Left lung (tissue), 10 donors: ENCODE results near the gene PAAF1. TPM values are rescaled to one million over a fixed set of nuclear protein-coding genes. Genes with fewer than 3 reads are reported as not detected.

Source experiments
- ATAC-seq: fragments of 200-7000 bp; cut with Tn5 transposase; one replicate; pipeline ENCODE4 v1.9.1; 2020; ENCODE audit warnings: moderate library complexity
- DNase-seq, 4 donors: peaks; one replicate each; pipeline ENCODE4 v3.0.0-alpha.2; 2013 to 2020
- H3K27ac ChIP-seq, 2 donors: fragments of 200-600 bp; sonication (generic) in 1 of 2; one replicate each; pipeline versions ENCODE4 v1.5.0 to v1.8.0; 2020 to 2021
- H3K27me3 ChIP-seq, 2 donors: fragments of 200-600 bp; sonication (generic) in 1 of 2; one replicate each; pipeline versions ENCODE4 v1.5.0 to v1.8.0; 2020 to 2021
- H3K36me3 ChIP-seq, 2 donors: fragments of 200-600 bp; sonication (generic) in 1 of 2; one replicate each; pipeline versions ENCODE4 v1.5.0 to v1.8.0; 2020 to 2021
- H3K4me1 ChIP-seq, 2 donors: fragments of 200-600 bp; one replicate each; pipeline ENCODE4 v1.8.0; 2021
- H3K4me3 ChIP-seq, 2 donors: fragments of 200-600 bp; sonication (generic) in 1 of 2; one replicate each; pipeline versions ENCODE4 v1.5.0 to v1.8.0; 2020 to 2021; ENCODE audit warnings: mild to moderate bottlenecking in 1 of 2
- H3K9me3 ChIP-seq, 2 donors: fragments of 200-600 bp; sonication (generic) in 1 of 2; one replicate each; pipeline versions ENCODE4 v1.5.0 to v1.8.0; 2020 to 2021
- CTCF ChIP-seq, 2 donors: fragments of 200-600 bp; sonication (generic) in 1 of 2; IDR thresholded peaks; one replicate each; pipeline versions ENCODE4 v1.5.0 to v1.8.0; 2021; ENCODE audit warnings: antibody characterized with exemption in 2 of 2
- intact Hi-C, 2 donors: fragments of 100-400 bp; cut with DNase I; formaldehyde crosslinking; loops; one replicate each; pipeline versions ENCODE4 v1.11.2 to v1.14.2; 2022
- polyA plus RNA-seq, 6 donors: library from polyadenylated mRNA; unstranded; fragments of 120-200 nt; gene quantifications; one replicate each; pipeline ENCODE4 v1.2.1, GENCODE V29; 2013; ENCODE audit not compliant: insufficient read length in 6 of 6
- total RNA-seq, 2 donors: library from RNA; stranded (reverse); fragmentation: NEBNext Ultra II Directional; extraction: Animal tissue kit (Norgen Biotek cat#: 25700); gene quantifications; one replicate each; pipeline ENCODE4 v1.2.1, GENCODE V29; 2021
- donor health status: DM: no; HTN: yes; CAD: no.
- donor health status: DM: no; HTN: no; CAD: no.

PAAF1 gene
- total and polyA plus RNA-seq, 8 donors, result 13.0 to 47.3 (median 34.3) TPM

- H3K4me3 ChIP-seq, result no peak overlapping the region
- H3K36me3 ChIP-seq, result no peaks in the 10 kb centered on the region
- no peak overlapping the region for H3K27ac ChIP-seq
- intact Hi-C loops, result no loop called here
- DNase-seq (no peak), ATAC-seq (no peak)
- H3K27me3 ChIP-seq, result no peaks in the 10 kb centered on the region
- no peaks in the 10 kb centered on the region for H3K4me1 ChIP-seq
- H3K9me3 ChIP-seq, result peaks cover 0 to 7% of the 10 kb centered on the region in 2 donors
- no peak for TF ChIP-seq CTCF (IDR thresholded peaks at IDR 0.05)
These were observed 64.2 kb downstream of the PAAF1 start for GRCh38 chr11:73940801-73941570.

- H3K4me1 ChIP-seq, result no peaks in the 10 kb centered on the region
- DNase-seq (no peak), ATAC-seq (no peak)
- H3K36me3 ChIP-seq, result no peaks in the 10 kb centered on the region
- TF ChIP-seq CTCF (IDR thresholded peaks at IDR 0.05), result no peak
- H3K4me3 ChIP-seq, result no peak overlapping the region
- intact Hi-C loops, result no loop called here
- H3K27ac ChIP-seq, result no peak overlapping the region
- no peaks in the 10 kb centered on the region for H3K27me3 ChIP-seq
- H3K9me3 ChIP-seq, result peaks cover 0 to 7% of the 10 kb centered on the region in 2 donors
These were observed 65.2 kb downstream of the PAAF1 start for GRCh38 chr11:73942010-73942409.

GRCh38 chr11:73944085-73944484 is 67.3 kb downstream of the PAAF1 start:
- Histone ChIP-seq H3K27me3 (no peaks in the 10 kb centered on the region), H3K4me3 (no peak overlapping the region), H3K4me1 (no peaks in the 10 kb centered on the region), H3K36me3 (no peaks in the 10 kb centered on the region), H3K9me3 (peaks cover 0 to 3% of the 10 kb centered on the region in 2 donors), H3K27ac (no peak overlapping the region)
- ATAC-seq (no peak), DNase-seq (no peak)
- intact Hi-C loops, result no loop called here
- TF ChIP-seq CTCF (IDR thresholded peaks at IDR 0.05), result no peak

GRCh38 chr11:73944901-73945300 is 68.1 kb downstream of the PAAF1 start:
- H3K9me3 ChIP-seq, result peaks cover 0 to 3% of the 10 kb centered on the region in 2 donors

More at GRCh38 chr11:73944901-73945300, 68.1 kb downstream of the PAAF1 start:
- TF ChIP-seq CTCF (IDR thresholded peaks at IDR 0.05), result no peak
- Histone ChIP-seq H3K4me1 (no peaks in the 10 kb centered on the region), H3K36me3 (no peaks in the 10 kb centered on the region), H3K27ac (no peak overlapping the region), H3K4me3 (no peak overlapping the region), H3K27me3 (no peaks in the 10 kb centered on the region)
- ATAC-seq, result no peak
- no peak for DNase-seq
- intact Hi-C loops, result no loop called here
